H1 (cell line): Measurements from ENCODE around the gene PPM1G. TPM values are rescaled to one million over a fixed set of nuclear protein-coding genes. Genes with fewer than 3 reads are reported as not detected.

ENCODE experiments used
- CTCF ChIA-PET: fragments of 300-600 bp; sonication (Branson Sonifier 250); formaldehyde crosslinking; loops from one replicate; lab custom pipeline; 2021; ENCODE audit not compliant: partially characterized antibody; lab: Charles Lee
- POLR2A ChIA-PET: fragments of 300-600 bp; sonication (Branson Sonifier 250); formaldehyde crosslinking; loops from one replicate; lab custom pipeline; 2021; ENCODE audit warnings: inconsistent platforms; ENCODE audit not compliant: partially characterized antibody; lab: Charles Lee
- DNase-seq, 2 experiments: peaks; one replicate each; pipeline versions ENCODE4 v3.0.0 to v3.0.0-alpha.2; 2010 to 2022; ENCODE audit warnings: low spot score in 2 of 2, low read depth in 1 of 2, mixed read lengths in 1 of 2
- FAIRE-seq: peaks from 2 replicates; lab custom pipeline; 2011; peaks lifted over from hg19 to GRCh38; lab: Jason Lieb, UNC
- H2AFZ ChIP-seq: 2 replicates; pipeline ENCODE4 v1.8.1; 2012; ENCODE audit warnings: low read length, inconsistent platforms
- H2AK5ac ChIP-seq: 2 replicates; pipeline ENCODE4 v1.6.1; 2013; ENCODE audit warnings: low read depth, low read length
- H2BK120ac ChIP-seq: replicated peaks from 2 replicates; pipeline ENCODE3; 2013; ENCODE audit warnings: low read depth, low read length, inconsistent platforms
- H2BK12ac ChIP-seq: 2 replicates; pipeline ENCODE4 v1.6.1; 2013; ENCODE audit warnings: low read depth, low read length
- H2BK15ac ChIP-seq: 2 replicates; pipeline ENCODE4 v1.6.1; 2013; ENCODE audit warnings: low read length
- H2BK20ac ChIP-seq: 2 replicates; pipeline ENCODE4 v1.6.1; 2013; ENCODE audit warnings: low read length
- H2BK5ac ChIP-seq: 2 replicates; pipeline ENCODE4 v1.6.1; 2013; ENCODE audit warnings: low read depth, low read length
- H3K14ac ChIP-seq: 2 replicates; pipeline ENCODE4 v1.6.1; 2013; ENCODE audit warnings: inconsistent platforms; ENCODE audit not compliant: insufficient read length
- H3K18ac ChIP-seq: 2 replicates; pipeline ENCODE4 v1.6.1; 2013; ENCODE audit warnings: low read length; ENCODE audit errors: extremely low read depth
- H3K23ac ChIP-seq: 2 replicates; pipeline ENCODE4 v1.6.1; 2013; ENCODE audit warnings: inconsistent platforms; ENCODE audit not compliant: insufficient read length
- H3K23me2 ChIP-seq: 2 replicates; pipeline ENCODE4 v1.6.1; 2013; ENCODE audit warnings: low read depth, low read length
- H3K27ac ChIP-seq: 2 replicates; pipeline ENCODE4 v1.6.1; 2011; ENCODE audit warnings: low read depth, low read length, inconsistent platforms
- H3K27me3 ChIP-seq, 4 experiments: replicated peaks in 1 of 4; 1 replicate in 1 of 4; 2 replicates in 3 of 4; pipeline versions ENCODE4 v1.6.1 to v1.8.1; 2011 to 2013; ENCODE audit warnings: low read length in 3 of 4, mild to moderate bottlenecking in 3 of 4, inconsistent platforms in 2 of 4, mixed read lengths in 2 of 4, moderate library complexity in 1 of 4; ENCODE audit not compliant: control insufficient read depth in 3 of 4, insufficient read depth in 3 of 4; ENCODE audit errors: extremely low read depth in 1 of 4
- H3K36me3 ChIP-seq, 4 experiments: 2 replicates each; pipeline versions ENCODE4 v1.6.1 to v1.8.1; 2011 to 2013; ENCODE audit warnings: mild to moderate bottlenecking in 4 of 4, low read length in 3 of 4, moderate library complexity in 2 of 4, control low read depth in 1 of 4, inconsistent platforms in 1 of 4; ENCODE audit not compliant: insufficient read depth in 4 of 4, control insufficient read depth in 2 of 4
- H3K4ac ChIP-seq: replicated peaks from 2 replicates; pipeline ENCODE3; 2013; ENCODE audit warnings: low read length, low read depth, mixed read lengths, inconsistent platforms; ENCODE audit not compliant: insufficient read length
- H3K4me1 ChIP-seq, 4 experiments: replicated peaks in 1 of 4; 1 replicate in 1 of 4; 2 replicates in 3 of 4; pipeline versions ENCODE4 v1.6.1 to v1.8.1; 2011 to 2013; ENCODE audit warnings: low read length in 3 of 4, inconsistent platforms in 2 of 4, mixed read lengths in 1 of 4; ENCODE audit not compliant: insufficient read depth in 4 of 4, control insufficient read depth in 3 of 4
- H3K4me2 ChIP-seq, 2 experiments: 2 replicates each; pipeline versions ENCODE4 v1.6.1 to v1.8.1; 2011 to 2013; ENCODE audit warnings: low read depth in 2 of 2, low read length in 2 of 2, control low read depth in 1 of 2, inconsistent platforms in 1 of 2, mild to moderate bottlenecking in 1 of 2; ENCODE audit not compliant: insufficient read depth in 1 of 2
- H3K4me3 ChIP-seq, 4 experiments: fragments of 200-600, 300-600 bp in 1 of 4; sonication (generic), shearing (Covaris generic), sonication (Bioruptor Twin) in 1 of 4; 2 replicates each; pipeline versions ENCODE4 v1.5.1 to v1.8.1; 2011 to 2016; ENCODE audit warnings: low read length in 4 of 4, low read depth in 3 of 4, control low read depth in 2 of 4, inconsistent platforms in 2 of 4, mild to moderate bottlenecking in 2 of 4, mixed read lengths in 1 of 4, moderate library complexity in 1 of 4; ENCODE audit not compliant: insufficient read depth in 2 of 4; ENCODE audit errors: extremely low read depth in 1 of 4
- H3K56ac ChIP-seq: replicated peaks from 2 replicates; pipeline ENCODE3; 2013; ENCODE audit warnings: low read depth, mild to moderate bottlenecking, mixed read lengths, low read length, inconsistent platforms; ENCODE audit not compliant: insufficient read length
- H3K79me1 ChIP-seq: 2 replicates; pipeline ENCODE4 v1.6.1; 2013; ENCODE audit warnings: low read depth, low read length, control low read depth
- H3K79me2 ChIP-seq, 2 experiments: 2 replicates each; pipeline versions ENCODE4 v1.6.1 to v1.8.1; 2012 to 2013; ENCODE audit warnings: low read length in 2 of 2, mild to moderate bottlenecking in 2 of 2, inconsistent platforms in 1 of 2; ENCODE audit not compliant: insufficient read depth in 2 of 2, control insufficient read depth in 1 of 2
- H3K9ac ChIP-seq, 4 experiments: replicated peaks in 1 of 4; 1 replicate in 1 of 4; 2 replicates in 3 of 4; pipeline versions ENCODE4 v1.6.1 to v1.8.1; 2011 to 2013; ENCODE audit warnings: low read depth in 3 of 4, low read length in 3 of 4, control low read depth in 2 of 4, mild to moderate bottlenecking in 2 of 4, moderate library complexity in 2 of 4, inconsistent platforms in 1 of 4; ENCODE audit errors: extremely low read depth in 1 of 4
- H3K9me3 ChIP-seq, 2 experiments: 2 replicates each; pipeline versions ENCODE4 v1.6.1 to v1.8.1; 2012 to 2013; ENCODE audit warnings: mild to moderate bottlenecking in 2 of 2, moderate library complexity in 2 of 2, control low read depth in 1 of 2, inconsistent platforms in 1 of 2, low read depth in 1 of 2, low read length in 1 of 2, mixed read lengths in 1 of 2; ENCODE audit not compliant: insufficient read depth in 2 of 2
- H4K20me1 ChIP-seq, 2 experiments: replicated peaks in 1 of 2; 2 replicates each; pipeline versions ENCODE3 to v1.8.1; 2011 to 2013; ENCODE audit warnings: inconsistent platforms in 2 of 2, low read length in 2 of 2, mild to moderate bottlenecking in 1 of 2; ENCODE audit not compliant: insufficient read depth in 2 of 2, control insufficient read depth in 1 of 2
- H4K5ac ChIP-seq: 2 replicates; pipeline ENCODE4 v1.6.1; 2013; ENCODE audit warnings: low read length, low read depth, mixed read lengths, inconsistent platforms; ENCODE audit not compliant: insufficient read length
- H4K8ac ChIP-seq: 2 replicates; pipeline ENCODE4 v1.8.0; 2013; ENCODE audit warnings: mild to moderate bottlenecking, moderate library complexity, low read length, inconsistent platforms; ENCODE audit not compliant: insufficient read depth; ENCODE audit errors: extremely low read depth
- H4K91ac ChIP-seq: replicated peaks from 2 replicates; pipeline ENCODE3; 2013; ENCODE audit warnings: low read length, mixed read lengths, inconsistent platforms; ENCODE audit not compliant: insufficient read length
- CREB1 ChIP-seq: IDR thresholded peaks from 2 replicates; pipeline ENCODE4 v1.6.1; 2012; ENCODE audit warnings: inconsistent platforms
- E2F6 ChIP-seq: IDR thresholded peaks from 2 replicates; pipeline ENCODE4 v1.6.1; 2012; ENCODE audit warnings: inconsistent platforms
- GTF2F1 ChIP-seq: IDR thresholded peaks from 2 replicates; pipeline ENCODE4 v1.6.1; 2012; ENCODE audit warnings: low read depth, low read length, improper control_type of control experiment, borderline replicate concordance
- MAFK ChIP-seq: IDR thresholded peaks from 2 replicates; pipeline ENCODE4 v1.6.1; 2012; ENCODE audit warnings: low read depth, mild to moderate bottlenecking, improper control_type of control experiment, low read length
- SIRT6 ChIP-seq: IDR thresholded peaks from one replicate; pipeline ENCODE4 v1.7.1; 2012; ENCODE audit warnings: low read length, inconsistent platforms
- SP2 ChIP-seq: IDR thresholded peaks from 2 replicates; pipeline ENCODE4 v1.6.1; 2012; ENCODE audit warnings: mild to moderate bottlenecking, low read length, inconsistent platforms
- TAF7 ChIP-seq: optimal IDR thresholded peaks from 2 replicates; pipeline ENCODE3; 2011; ENCODE audit warnings: low read depth, mild to moderate bottlenecking, inconsistent platforms, low read length, moderate library complexity, borderline replicate concordance
- polyA plus RNA-seq, 7 experiments: library from polyadenylated mRNA; depleted of rRNA in 3 of 7; stranded (reverse) in 5 of 7; unstranded in 2 of 7; fragments of >200 nt in 5 of 7; fragments of 200-250 nt in 2 of 7; gene quantifications; 1 replicate in 5 of 7; 2 replicates in 1 of 7; 4 replicates in 1 of 7; pipeline versions ENCODE4 v1.2.1 to v1.2.3, GENCODE V29; 2011 to 2013; ENCODE audit warnings: missing spikeins in 2 of 7, mixed read lengths in 2 of 7
- total RNA-seq: library from RNA; stranded (reverse); fragmentation: NEBNext Ultra II Directional; extraction: Animal tissue kit (Norgen Biotek cat#: 25700); gene quantifications from 2 replicates; pipeline ENCODE4 v1.2.1, GENCODE V29; 2021

PPM1G gene
- total and polyA plus RNA-seq, 2 of the 8 experiments (the other 6 are each of a cell fraction or from before 2014, with no cell fraction given), result 73.3 to 203 TPM

DNA sequence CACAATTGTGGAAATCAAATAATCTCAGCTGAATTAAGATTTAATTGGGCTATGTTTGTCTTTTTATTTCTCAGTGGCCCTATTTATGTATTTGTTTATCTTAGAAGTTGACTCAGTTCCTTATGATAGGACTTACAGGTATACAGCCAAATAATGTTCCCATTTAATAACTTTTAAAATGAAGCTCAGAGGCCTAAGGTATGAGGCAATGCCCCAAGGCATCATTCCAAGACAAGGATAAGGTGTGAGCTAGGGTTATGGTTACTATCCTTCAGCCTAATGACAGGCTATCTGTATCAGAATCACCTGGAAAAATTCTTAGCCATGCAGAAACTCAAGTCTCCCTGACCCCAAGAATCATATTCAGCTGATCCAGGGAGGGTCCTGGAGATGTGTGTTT, 11.6 kb upstream of the PPM1G start:
- Histone ChIP-seq H3K56ac (no peak overlapping the region), H3K4me3 (no peak overlapping the region), H2BK20ac (no peak overlapping the region), H3K79me2 (no peaks in the 10 kb centered on the region), H2BK5ac (no peak overlapping the region), H3K79me1 (no peaks in the 10 kb centered on the region), H3K4me2 (no peak overlapping the region), H3K23me2 (no peaks in the 10 kb centered on the region), H2BK120ac (no peak overlapping the region), H2AK5ac (no peak overlapping the region)
- FAIRE-seq, result no peak
- CTCF ChIA-PET, result interaction anchor here (1.5 to 1.7 kb wide), 3 partner anchors 11 to 20 kb away, joined by 3 to 6 read pairs (median 5); partner anchors contain the start of gene PPM1G
- TF ChIP-seq CREB1, result no peak
- no peak for TF ChIP-seq SIRT6
- TF ChIP-seq GTF2F1, result no peak
- no peak for TF ChIP-seq TAF7
- TF ChIP-seq SP2, result no peak
- TF ChIP-seq MAFK, result no peak
- no peak for TF ChIP-seq E2F6
- TF ChIP-seq, all 59 proteins: peak for 0
- no peak overlapping the region for H3K23ac ChIP-seq
- H3K27me3 ChIP-seq, result no peaks in the 10 kb centered on the region
- H4K20me1 ChIP-seq, result no peaks in the 10 kb centered on the region
- H3K36me3 ChIP-seq, result no peaks in the 10 kb centered on the region
- POLR2A ChIA-PET, result interaction anchor here (1.2 to 5.1 kb wide), 2 partner anchors 12 to 52 kb away, joined by 3 to 26 read pairs; partner anchors contain the start of gene PPM1G
- no peak overlapping the region for H3K27ac ChIP-seq
- H4K8ac ChIP-seq, result no peak overlapping the region
- no peak overlapping the region for H2AFZ ChIP-seq
- no peaks in the 10 kb centered on the region for H3K9me3 ChIP-seq
- H2BK12ac ChIP-seq, result no peak overlapping the region
- H3K14ac ChIP-seq, result no peak overlapping the region
- H3K4ac ChIP-seq, result no peak overlapping the region
- DNase-seq, result no peak
- H2BK15ac ChIP-seq, result no peak overlapping the region
- H3K18ac ChIP-seq, result no peak overlapping the region
- H3K9ac ChIP-seq, result no peak overlapping the region
- no peak overlapping the region for H4K91ac ChIP-seq
- H3K4me1 ChIP-seq, result no peaks in the 10 kb centered on the region
- no peak overlapping the region for H4K5ac ChIP-seq
